ENCODE data around the gene SP6.

The SP6 gene

DNA sequence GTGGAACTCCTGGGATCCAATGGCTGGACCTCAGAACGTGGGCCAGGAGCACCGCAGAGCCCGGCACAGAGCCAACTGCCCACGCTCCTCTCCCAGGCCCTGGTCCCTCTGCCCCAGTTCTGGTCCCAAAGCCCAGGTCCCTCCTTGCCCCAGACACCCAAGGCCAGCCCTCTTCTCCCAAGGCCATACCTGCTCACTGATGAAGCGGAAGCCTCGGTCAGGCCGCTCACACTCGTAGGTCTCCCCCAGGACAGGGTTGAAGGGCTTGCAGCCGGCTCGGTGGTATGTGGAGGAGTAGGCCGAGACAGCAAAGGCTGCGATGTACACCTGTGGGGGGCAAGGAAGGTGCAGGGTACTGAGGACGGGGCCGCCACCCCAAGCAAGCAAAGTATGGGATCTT lies 37.9 kb downstream of the SP6 start:
- H3K27ac ChIP-seq = no peak overlapping the region
- TF ChIP-seq ZFX (IDR thresholded peaks at IDR 0.05; ENCODE audit: borderline replicate concordance) = no peak
- TF ChIP-seq CTCF (IDR thresholded peaks at IDR 0.05) = no peak

DNA sequence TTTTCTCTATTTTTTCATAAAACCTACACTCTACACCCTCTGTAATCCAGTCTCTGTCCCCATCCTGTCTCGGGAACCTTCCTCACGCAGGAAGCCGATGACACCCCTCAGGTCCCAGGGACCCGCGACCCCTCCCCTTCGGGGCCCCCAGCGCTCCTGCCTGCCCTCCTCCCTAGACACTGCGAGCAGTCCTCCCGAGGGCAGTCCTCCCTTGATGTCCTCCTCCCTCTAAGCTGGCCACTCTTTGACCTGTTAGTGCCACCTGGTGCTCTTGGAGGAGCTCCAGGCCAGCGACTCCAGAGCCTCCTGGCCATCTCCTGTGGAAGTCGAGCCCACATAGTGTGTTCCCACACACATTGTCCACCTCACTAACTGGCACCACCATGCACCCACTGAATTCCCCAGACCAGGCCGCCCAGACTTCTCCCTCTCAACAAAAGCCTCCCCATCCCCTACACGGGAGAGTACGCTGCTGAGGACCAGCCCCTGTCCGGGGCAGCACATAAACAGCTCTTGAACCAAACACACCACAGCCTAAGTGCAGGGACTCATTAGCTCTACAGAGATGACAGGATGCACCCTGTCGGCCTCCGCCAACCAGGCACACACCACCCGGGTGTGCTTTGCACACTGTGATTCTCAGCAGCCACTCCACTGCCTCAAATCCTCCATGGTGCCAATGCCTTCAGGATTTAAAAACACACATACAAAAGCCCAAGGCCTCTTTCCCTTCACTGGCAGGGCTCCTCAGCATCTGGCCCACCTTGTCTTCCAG lies 38.6 kb downstream of the SP6 start:
- no peak overlapping the region for H3K27ac ChIP-seq
- TF ChIP-seq ZFX (IDR thresholded peaks at IDR 0.05; ENCODE audit: borderline replicate concordance) (no peak), CTCF (IDR thresholded peaks at IDR 0.05) (no peak)

GRCh38 chr17:47811709-47812108 lies 39.3 kb downstream of the SP6 start:
- H3K27ac ChIP-seq = no peak overlapping the region
- TF ChIP-seq CTCF (IDR thresholded peaks at IDR 0.05) (no peak), ZFX (IDR thresholded peaks at IDR 0.05; ENCODE audit: borderline replicate concordance) (no peak)

- TF ChIP-seq ZFX (IDR thresholded peaks at IDR 0.05; ENCODE audit: borderline replicate concordance) (no peak), CTCF (IDR thresholded peaks at IDR 0.05) (no peak)
- H3K27ac ChIP-seq = no peak overlapping the region
Measured at GRCh38 chr17:47810901-47811635, 39.9 kb downstream of the SP6 start.

- TF ChIP-seq ZFX (IDR thresholded peaks at IDR 0.05; ENCODE audit: borderline replicate concordance) (no peak), CTCF (IDR thresholded peaks at IDR 0.05) (no peak)
- no peak overlapping the region for H3K27ac ChIP-seq
Measured at GRCh38 chr17:47810200-47810821, 40.7 kb downstream of the SP6 start.

- H3K27ac ChIP-seq = no peak overlapping the region
- TF ChIP-seq ZFX (IDR thresholded peaks at IDR 0.05; ENCODE audit: borderline replicate concordance) (no peak), CTCF (IDR thresholded peaks at IDR 0.05) (no peak)
Measured at GRCh38 chr17:47808830-47809480, 42.0 kb downstream of the SP6 start.
